Astrocyte of the cerebellum (primary cell): ENCODE measurements around the gene COL16A1.

ENCODE experiments used
- DNase-seq: peaks from one replicate; pipeline ENCODE4 v3.0.0-alpha.2; 2011; ENCODE audit warnings: low read depth
- H3K4me3 ChIP-seq: 2 replicates; pipeline ENCODE4 v1.5.1; 2011; ENCODE audit warnings: mild to moderate bottlenecking, low read depth, low read length, moderate library complexity
- in situ Hi-C: cut with HindIII; loops from 2 replicates; pipeline ENCODE4 v1.10.0; 2017; ENCODE audit warnings: low sequenced_read_pairs
- TF ChIP-seq, protein P1 (sequence below): IDR thresholded peaks from 2 replicates; pipeline ENCODE4 v1.5.1; 2012; ENCODE audit warnings: low read length, low read depth, moderate library complexity, mild to moderate bottlenecking; ENCODE audit errors: missing control alignments

The COL16A1 gene

DNA sequence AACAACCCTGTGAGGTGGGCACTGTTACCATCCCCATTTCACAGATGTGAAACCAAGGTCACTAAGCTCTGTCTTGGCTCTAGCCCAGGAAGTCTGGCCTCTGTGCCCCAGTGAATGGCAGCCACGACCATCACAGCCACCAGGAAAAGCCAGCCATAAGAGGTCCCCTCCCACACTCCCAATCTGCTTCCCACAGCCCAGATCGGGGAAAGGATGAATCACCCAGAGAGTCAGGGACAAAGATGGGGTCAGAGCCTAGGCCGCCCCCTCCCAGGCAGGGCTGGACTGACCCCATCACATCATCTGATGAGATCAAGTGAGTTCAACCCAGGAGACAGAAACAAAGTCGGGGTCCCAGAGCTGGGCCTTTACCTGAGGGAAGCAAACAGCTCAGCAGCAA is 22.9 kb upstream of the COL16A1 start:
- DNase-seq = no peak
- in situ Hi-C loops = no loop called here
- TF ChIP-seq, protein P1, sequence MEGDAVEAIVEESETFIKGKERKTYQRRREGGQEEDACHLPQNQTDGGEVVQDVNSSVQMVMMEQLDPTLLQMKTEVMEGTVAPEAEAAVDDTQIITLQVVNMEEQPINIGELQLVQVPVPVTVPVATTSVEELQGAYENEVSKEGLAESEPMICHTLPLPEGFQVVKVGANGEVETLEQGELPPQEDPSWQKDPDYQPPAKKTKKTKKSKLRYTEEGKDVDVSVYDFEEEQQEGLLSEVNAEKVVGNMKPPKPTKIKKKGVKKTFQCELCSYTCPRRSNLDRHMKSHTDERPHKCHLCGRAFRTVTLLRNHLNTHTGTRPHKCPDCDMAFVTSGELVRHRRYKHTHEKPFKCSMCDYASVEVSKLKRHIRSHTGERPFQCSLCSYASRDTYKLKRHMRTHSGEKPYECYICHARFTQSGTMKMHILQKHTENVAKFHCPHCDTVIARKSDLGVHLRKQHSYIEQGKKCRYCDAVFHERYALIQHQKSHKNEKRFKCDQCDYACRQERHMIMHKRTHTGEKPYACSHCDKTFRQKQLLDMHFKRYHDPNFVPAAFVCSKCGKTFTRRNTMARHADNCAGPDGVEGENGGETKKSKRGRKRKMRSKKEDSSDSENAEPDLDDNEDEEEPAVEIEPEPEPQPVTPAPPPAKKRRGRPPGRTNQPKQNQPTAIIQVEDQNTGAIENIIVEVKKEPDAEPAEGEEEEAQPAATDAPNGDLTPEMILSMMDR = no peak
- no peak overlapping the region for H3K4me3 ChIP-seq

DNA sequence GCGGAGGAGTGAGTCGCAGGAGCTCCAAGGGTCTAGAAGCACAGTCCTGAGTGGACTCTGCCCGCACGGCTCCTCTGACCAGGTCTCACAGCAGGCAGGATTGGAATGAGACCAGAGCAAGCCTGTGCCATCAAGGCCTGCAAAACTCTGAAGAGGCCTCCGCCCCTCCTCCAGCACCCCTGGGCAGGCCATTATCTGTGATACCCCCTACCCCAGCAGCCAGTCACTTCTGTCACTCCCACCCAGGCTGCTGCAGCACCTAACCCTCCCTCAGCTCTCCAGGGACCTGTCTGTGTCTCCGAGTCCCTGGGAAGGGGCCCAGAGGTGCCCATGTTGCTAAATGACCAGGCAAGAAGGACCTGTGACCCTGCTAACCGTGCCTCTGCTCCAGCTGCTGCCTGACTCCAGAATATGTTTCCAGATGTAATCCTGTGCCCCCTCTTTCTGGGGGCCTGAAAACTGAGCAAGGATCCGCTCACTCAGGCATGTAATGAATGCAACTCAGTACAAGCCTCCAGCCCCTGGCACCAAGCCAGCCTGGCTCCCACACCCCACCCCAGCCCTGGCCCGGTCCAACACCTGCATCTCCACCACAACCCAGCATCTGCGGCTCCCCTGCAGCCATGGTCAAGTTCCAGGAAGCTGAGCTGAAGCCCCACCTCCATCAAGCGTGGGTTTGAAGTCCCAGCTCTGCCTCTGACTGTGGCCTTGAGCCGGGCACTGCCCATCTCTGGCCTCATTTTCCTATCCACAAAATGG is 22.1 kb upstream of the COL16A1 start:
- no peak for DNase-seq
- in situ Hi-C loops = no loop called here
- no peak overlapping the region for H3K4me3 ChIP-seq
- TF ChIP-seq, protein P1 = no peak

- TF ChIP-seq, protein P1 = no peak
- in situ Hi-C loops = no loop called here
- no peak for DNase-seq
- no peak overlapping the region for H3K4me3 ChIP-seq
These were observed 21.3 kb upstream of the COL16A1 start for GRCh38 chr1:31725134-31725533.

DNA sequence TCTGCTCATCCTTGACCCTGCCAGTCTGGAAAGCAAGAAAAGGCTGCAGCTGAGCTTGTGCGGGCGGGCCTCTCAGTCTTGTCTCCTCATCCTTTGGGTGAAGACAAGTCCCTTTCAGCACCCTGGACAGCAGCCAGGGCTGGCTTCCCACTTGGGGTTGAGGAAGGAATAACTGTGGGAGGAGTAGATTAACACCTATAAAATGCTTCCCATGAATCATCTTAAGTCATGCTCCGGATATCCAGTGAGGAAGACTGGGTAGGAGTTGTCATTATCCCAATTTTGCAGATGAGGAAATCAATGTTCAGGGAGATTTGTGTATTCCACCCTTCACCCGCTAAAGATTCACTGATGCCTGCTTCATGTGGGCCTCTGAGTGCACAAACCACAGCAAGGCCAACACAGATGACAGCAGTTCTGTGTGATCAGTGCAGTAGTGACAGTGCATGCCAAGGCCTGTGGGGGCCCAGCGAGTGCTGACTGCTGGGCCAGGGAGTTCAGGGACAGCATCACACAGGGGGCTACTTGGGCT is 20.1 kb upstream of the COL16A1 start:
- in situ Hi-C loops = no loop called here
- no peak overlapping the region for H3K4me3 ChIP-seq
- peak; percentile 57 for DNase-seq
- TF ChIP-seq, protein P1 = no peak

DNA sequence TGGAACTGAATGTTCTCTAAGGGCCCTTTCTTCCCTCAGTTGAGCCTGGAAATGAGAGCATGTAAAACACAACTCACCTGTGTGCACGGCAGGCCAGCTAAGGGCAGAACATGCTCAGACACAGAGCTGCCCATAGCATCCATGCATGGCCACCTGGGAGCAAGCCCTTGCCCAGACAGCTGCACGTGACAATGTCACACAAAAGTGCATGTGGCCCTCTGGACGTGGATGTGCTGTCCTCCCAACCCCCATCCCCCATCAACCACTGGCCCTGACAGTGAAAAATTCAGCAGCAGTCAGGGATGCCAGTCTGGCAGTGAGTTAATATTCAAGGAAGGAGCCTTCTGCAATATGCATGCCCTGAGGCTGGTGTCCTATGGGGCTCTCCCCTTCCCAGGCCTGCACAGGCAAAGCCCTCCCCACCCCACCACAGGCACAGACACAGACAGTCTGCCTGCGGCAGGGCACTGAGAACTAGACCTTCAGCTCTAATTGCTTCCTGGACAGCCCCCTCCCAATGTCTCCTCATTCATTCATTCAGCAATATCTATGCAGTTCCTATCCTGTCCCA is 14.6 kb upstream of the COL16A1 start:
- H3K4me3 ChIP-seq = no peak overlapping the region
- TF ChIP-seq, protein P1 = no peak
- DNase-seq = no peak
- in situ Hi-C loops = loop anchor here (5.0 to 10.0 kb wide), 2 partner anchors 66 to 84 kb away; no protein-coding TSS in a partner anchor

GRCh38 chr1:31717341-31717740 is 13.5 kb upstream of the COL16A1 start:
- DNase-seq = no peak
- in situ Hi-C loops = loop anchor here (5.0 to 10.0 kb wide), 2 partner anchors 65 to 83 kb away; no protein-coding TSS in a partner anchor
- TF ChIP-seq, protein P1 = no peak
- H3K4me3 ChIP-seq = no peak overlapping the region
